Fibroblast of the aortic adventitia (primary cell): Measurements from ENCODE around the gene PBX1. TPM values are rescaled to one million over a fixed set of nuclear protein-coding genes. Genes with fewer than 3 reads are reported as not detected.

ENCODE experiments used
- DNase-seq: peaks from one replicate; pipeline ENCODE4 v3.0.0-alpha.2; 2010; ENCODE audit warnings: low read depth
- H3K4me3 ChIP-seq: 2 replicates; pipeline ENCODE4 v1.5.1; 2011; ENCODE audit warnings: low read depth, mild to moderate bottlenecking, control low read depth, low read length, moderate library complexity
- CTCF ChIP-seq: IDR thresholded peaks from 2 replicates; pipeline ENCODE4 v1.5.1; 2011; ENCODE audit warnings: mild to moderate bottlenecking, low read length, control low read depth, inconsistent platforms; ENCODE audit not compliant: insufficient read depth
- total RNA-seq: library from RNA; depleted of rRNA; stranded (reverse); fragments of >200 nt; gene quantifications from 2 replicates; pipeline ENCODE4 v1.2.3, GENCODE V29; 2012; ENCODE audit warnings: low replicate concordance

The PBX1 gene
- total RNA-seq, 1 donor = 95.6 TPM

GRCh38 chr1:164653705-164654104, 94.7 kb downstream of the PBX1 start:
- DNase-seq = no peak
- no peak for TF ChIP-seq CTCF
- no peak overlapping the region for H3K4me3 ChIP-seq

- TF ChIP-seq CTCF = no peak
- DNase-seq = no peak
- H3K4me3 ChIP-seq = no peak overlapping the region
Measured at GRCh38 chr1:164654200-164654599, 95.2 kb downstream of the PBX1 start.

- H3K4me3 ChIP-seq = no peak overlapping the region
- no peak for TF ChIP-seq CTCF
- DNase-seq = no peak
Measured at GRCh38 chr1:164658864-164659263, 99.9 kb downstream of the PBX1 start.

- H3K4me3 ChIP-seq = no peak overlapping the region
- no peak for TF ChIP-seq CTCF
- DNase-seq = no peak
Measured at GRCh38 chr1:164659621-164660411, 100.8 kb downstream of the PBX1 start.

GRCh38 chr1:164660412-164660772, 101.4 kb downstream of the PBX1 start:
- no peak overlapping the region for H3K4me3 ChIP-seq
- DNase-seq = no peak
- no peak for TF ChIP-seq CTCF

- H3K4me3 ChIP-seq = no peak overlapping the region
- TF ChIP-seq CTCF = no peak
- DNase-seq = no peak
Measured at GRCh38 chr1:164660775-164661174, 101.8 kb downstream of the PBX1 start.

GRCh38 chr1:164662462-164662861, 103.5 kb downstream of the PBX1 start:
- no peak overlapping the region for H3K4me3 ChIP-seq
- no peak for DNase-seq
- TF ChIP-seq CTCF = no peak
